Eye (tissue), 1 donor: ENCODE data around the gene NOLC1.
A peak's percentile ranks its signal among the peaks of the same experiment; 100 is the strongest.

ENCODE experiments used
- DNase-seq: peaks from one replicate; pipeline ENCODE4 v3.0.0-alpha.2; 2015

The NOLC1 gene

DNA sequence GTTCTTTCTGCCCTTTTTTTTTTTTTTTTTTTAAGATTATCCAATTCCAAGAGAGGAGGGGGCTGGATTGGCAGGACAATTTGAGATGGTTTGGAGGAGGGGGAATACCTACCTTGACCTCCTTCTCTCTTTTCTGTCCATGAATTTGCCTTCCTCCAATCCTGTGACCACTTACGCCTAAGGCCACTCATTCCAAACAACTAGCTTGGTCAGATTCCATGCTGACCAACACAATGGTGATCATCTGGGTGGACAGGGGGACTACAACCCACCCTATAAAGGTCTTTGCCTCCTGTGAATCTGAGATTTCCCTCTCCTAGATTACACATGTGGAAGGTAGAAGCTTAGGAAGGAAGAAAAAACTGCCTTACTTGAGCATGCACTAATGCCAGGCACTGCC is 29.7 kb upstream of the NOLC1 start:
- no peak for DNase-seq

- no peak for DNase-seq
Measured at GRCh38 chr10:102123223-102123622, 29.0 kb upstream of the NOLC1 start.

- no peak for DNase-seq
Measured at GRCh38 chr10:102131286-102132170, 20.7 kb upstream of the NOLC1 start.

GRCh38 chr10:102132193-102132562 is 20.0 kb upstream of the NOLC1 start:
- no peak for DNase-seq

DNA sequence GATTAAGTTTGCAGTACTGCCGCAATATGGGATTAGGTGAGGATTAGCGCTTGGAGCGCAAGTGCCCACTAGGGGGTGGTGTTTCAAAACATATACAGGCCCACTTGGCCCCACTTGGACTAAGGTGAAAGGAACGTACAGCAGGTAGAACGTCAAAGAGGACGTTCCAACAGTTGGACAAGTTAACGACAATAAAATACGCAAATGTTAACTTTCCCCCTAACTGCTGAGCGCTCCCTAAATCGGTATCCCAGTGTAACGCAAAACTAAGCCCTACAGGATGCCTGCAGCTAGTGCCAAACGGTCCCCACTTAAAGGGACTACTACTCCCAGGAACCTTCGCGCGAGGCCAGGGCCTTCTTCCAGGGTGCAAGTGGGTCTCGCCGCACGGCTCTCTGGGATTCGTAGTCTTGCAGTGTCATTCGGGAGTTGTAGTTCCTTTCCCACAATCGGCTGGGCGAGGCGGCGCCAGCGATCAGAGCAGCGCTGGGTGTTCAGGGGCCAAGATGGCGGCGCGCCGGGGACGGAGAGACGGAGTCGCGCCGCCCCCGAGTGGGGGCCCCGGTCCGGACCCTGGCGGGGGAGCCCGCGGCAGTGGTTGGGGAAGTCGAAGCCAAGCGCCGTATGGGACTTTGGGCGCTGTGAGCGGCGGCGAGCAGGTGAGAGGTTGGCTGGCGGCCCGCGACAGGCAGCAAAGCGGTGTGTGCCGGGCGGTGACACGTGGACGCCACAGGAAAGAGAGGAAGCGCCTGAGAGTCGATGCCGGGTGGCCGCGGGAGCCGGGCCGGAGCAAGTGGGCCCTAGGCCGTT is 19.4 kb upstream of the NOLC1 start, which contains the start of gene PPRC1:
PPRC1 (plus strand) TSS at position 478 of the 810 bp plus-strand sequence; CDS start at position 507, 29 bp downstream.
- DNase-seq = peak; percentile 100

DNA sequence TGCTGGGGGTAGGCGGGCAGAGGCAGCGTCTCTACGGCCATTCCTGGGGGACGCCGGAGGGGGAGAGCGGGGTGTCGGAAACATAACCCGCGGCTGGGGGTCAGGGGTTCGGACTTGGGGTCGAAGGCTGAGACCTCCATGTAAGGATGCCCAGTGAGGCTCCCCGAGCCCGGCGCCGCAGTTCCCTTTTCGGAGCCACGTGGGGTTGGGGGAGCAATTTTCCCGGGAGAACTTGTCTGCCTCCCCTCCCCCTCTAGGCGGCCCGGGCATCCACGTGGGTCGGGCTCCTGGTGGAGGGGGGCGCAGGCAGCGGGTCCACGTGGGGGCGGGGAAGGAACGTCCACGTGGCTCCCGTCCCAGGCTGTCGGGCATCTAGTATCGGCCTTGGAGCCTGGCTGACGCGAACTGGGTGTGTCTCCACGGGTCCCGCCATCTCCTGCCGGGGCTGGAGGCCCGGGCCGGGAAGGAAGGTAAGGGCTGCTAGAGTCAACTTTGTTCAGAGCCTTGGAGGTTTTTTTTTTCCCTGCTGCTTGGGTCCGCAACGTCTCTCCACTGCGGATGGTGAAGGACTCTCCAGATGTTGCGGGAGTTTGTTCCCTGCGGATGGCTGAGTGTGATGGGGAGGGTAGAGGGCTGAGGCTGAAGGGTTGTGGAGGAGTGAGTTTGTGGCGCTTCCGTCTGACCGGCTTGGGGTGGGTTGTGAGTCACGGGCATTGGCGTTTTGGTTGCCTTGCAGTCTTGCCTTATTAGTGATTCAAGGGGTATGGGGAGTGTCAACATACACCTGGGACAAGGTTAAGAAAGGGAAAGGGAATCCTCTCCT is 18.6 kb upstream of the NOLC1 start:
- DNase-seq = peak; percentile 84

DNA sequence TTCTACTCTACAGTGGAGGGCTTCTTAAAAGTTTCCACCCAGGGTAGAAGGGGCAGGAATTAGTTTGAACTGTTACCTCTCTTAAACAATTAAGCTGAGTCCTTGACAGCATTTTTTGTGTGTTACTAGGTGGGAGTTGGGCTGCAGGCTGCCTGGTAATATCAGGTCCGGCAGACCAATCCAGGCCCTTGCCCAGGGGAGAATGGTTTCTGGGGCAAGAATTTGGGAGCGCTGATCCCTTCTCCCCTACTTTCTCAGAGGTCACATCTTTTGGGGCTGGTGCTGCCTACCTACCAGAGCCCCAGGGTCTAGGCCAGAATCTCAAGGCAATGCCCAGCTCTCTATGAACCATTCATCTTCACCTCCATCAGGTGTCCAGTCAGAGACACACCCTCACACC is 17.8 kb upstream of the NOLC1 start:
- DNase-seq = no peak

DNA sequence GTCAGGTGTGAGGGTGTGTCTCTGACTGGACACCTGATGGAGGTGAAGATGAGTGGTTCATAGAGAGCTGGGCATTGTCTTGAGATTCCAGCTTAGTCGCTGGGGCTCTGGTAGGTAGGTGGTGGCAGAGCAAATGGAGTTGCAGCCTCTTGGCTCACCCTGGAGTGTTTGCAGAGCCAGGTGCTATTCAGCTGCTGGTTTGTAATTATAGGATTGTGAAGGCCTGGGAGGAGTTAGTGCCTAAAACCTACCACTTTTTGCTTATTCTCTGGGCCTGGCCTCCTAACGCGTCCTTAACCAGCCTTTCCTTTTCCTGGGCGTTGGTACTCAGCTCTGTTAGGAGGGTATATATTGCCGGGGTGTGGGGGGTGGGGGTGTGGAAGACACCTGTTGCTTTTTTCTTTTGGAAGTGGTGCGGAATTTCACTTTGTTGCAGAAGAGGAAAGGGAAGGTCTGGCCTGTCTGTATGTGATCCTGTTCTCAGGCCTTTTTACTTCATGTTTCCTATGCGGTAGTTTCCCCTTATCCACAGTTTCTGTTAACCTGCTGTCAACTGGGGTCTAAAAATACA is 16.1 kb upstream of the NOLC1 start:
- no peak for DNase-seq

DNA sequence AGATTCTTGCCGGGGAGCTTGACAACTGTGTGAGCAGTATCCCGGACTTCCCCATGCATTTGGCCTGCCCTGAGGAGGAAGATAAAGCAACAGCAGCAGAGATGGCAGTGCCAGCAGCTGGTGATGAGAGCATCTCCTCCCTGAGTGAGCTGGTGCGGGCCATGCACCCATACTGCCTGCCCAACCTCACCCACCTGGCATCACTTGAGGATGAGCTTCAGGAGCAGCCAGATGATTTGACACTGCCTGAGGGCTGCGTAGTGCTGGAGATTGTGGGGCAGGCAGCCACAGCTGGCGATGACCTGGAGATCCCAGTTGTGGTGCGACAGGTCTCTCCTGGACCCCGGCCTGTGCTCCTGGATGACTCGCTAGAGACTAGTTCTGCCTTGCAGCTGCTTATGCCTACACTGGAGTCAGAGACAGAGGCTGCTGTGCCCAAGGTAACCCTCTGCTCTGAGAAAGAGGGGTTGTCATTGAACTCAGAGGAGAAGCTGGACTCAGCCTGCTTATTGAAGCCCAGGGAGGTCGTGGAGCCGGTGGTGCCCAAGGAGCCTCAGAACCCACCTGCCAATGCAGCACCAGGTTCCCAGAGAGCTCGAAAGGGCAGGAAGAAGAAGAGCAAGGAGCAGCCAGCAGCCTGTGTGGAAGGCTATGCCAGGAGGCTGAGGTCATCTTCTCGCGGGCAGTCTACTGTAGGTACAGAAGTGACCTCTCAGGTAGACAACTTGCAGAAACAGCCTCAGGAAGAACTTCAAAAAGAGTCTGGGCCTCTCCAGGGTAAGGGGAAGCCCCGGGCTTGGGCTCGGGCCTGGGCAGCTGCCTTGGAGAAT is 12.7 kb upstream of the NOLC1 start:
- no peak for DNase-seq

DNA sequence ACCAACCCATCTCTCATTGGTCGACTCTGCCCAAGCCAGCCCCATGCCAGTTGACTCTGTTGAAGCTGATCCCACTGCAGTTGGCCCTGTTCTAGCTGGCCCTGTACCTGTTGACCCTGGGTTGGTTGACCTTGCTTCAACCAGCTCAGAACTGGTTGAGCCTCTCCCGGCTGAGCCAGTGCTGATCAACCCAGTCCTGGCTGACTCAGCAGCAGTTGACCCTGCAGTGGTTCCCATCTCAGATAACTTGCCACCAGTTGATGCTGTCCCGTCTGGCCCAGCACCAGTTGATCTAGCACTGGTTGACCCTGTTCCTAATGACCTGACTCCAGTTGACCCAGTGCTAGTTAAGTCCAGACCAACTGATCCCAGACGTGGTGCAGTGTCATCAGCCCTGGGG is 12.0 kb upstream of the NOLC1 start:
- no peak for DNase-seq

DNA sequence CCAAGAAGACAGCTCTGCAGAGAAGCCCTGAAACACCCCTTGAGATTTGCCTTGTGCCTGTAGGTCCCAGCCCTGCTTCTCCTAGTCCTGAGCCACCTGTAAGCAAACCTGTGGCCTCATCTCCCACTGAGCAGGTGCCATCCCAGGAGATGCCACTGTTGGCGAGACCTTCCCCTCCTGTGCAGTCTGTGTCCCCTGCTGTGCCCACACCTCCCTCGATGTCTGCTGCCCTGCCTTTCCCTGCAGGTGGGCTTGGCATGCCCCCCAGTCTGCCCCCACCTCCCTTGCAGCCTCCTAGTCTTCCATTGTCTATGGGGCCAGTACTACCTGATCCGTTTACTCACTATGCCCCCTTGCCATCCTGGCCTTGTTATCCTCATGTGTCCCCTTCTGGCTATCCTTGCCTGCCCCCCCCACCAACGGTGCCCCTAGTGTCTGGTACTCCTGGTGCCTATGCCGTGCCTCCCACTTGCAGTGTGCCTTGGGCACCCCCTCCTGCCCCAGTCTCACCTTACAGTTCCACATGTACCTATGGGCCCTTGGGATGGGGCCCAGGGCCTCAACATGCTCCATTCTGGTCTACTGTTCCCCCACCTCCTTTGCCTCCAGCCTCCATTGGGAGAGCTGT is 11.2 kb upstream of the NOLC1 start:
- no peak for DNase-seq

- no peak for DNase-seq
Measured at GRCh38 chr10:102141583-102142107, 10.5 kb upstream of the NOLC1 start.

GRCh38 chr10:102146971-102147428 is 5.2 kb upstream of the NOLC1 start:
- no peak for DNase-seq

GRCh38 chr10:102147561-102147960 is 4.6 kb upstream of the NOLC1 start:
- no peak for DNase-seq

- no peak for DNase-seq
Measured at GRCh38 chr10:102148275-102148674, 3.9 kb upstream of the NOLC1 start.

DNA sequence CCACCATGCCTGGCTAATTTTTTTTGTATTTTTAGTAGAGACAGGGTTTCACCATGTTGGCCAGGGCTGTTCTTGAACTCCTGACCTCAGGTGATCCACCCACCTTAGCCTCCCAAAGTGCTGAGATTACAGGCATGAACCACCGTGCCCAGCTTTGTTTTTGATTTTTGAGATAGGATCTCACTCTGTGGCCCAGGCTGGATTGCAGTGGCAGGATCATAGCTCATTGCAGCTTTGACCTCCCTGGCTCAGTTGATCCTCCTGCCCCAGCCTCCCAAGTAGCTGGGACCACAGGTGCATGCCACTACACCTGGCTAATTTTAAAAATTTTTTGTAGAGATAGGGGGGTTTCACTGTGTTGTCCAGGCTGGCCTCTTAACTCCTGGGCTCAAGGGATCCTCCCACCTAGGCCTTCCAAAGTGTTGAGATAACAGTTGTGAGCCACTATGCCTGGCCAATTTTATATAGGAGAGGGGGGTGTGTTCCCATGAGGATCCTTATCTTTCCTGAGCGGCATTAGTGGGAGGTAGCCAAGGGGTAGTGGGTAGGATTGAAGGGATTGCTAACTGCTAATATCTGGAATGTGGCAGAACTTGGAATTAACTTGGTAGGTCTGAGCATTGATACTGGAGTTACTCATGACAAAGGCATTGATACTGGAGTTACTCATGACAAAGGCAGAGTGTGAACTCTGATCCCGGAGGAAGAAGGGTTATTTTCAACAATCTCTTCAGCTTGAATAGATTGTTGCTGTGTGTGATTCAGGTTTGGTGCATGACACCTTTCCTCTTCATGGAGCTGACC is 1.0 kb upstream of the NOLC1 start:
- no peak for DNase-seq

- DNase-seq = no peak
Measured at GRCh38 chr10:102152545-102152890, 329 bp downstream of the NOLC1 start.

DNA sequence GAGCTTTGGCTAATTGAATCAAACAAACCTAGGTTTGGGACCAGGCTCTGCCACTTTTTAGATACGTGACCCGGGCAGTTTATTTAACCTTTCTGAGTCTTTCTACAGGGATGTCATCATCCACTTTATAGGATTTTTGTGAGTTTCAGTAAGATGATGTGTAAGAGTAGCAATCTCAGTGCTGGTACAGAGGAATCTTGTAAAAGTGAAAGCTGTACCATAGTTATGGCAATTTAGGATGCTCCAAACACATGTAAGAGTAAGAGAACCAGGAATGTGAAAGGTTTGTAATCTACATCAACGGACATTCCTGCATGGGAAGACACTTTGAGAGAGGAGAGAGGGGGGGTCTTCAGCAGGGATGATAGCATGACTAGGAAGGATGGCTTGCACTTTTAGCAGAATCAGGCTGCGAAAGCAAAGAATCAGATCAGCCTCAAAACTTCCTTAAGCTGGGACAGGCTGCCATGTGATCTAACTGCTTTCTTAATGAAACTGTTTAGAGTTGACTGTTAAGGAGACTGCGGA is 968 bp downstream of the NOLC1 start:
- DNase-seq = peak; percentile 15

GRCh38 chr10:102154466-102155116 is 2.4 kb downstream of the NOLC1 start:
- DNase-seq = no peak
